GM23338 (cell line): ENCODE data around the gene OR52I1. TPM values are rescaled to one million over a fixed set of nuclear protein-coding genes. Genes with fewer than 3 reads are reported as not detected.

Experiments used
- ATAC-seq: fragments of 200-7000 bp; cut with Tn5 transposase; 3 replicates; pipeline ENCODE4 v1.9.1; 2020
- DNase-seq: peaks from one replicate; pipeline ENCODE4 v3.0.0-alpha.2; 2015; ENCODE audit warnings: low spot score
- H2AFZ ChIP-seq: fragments of 200-600 bp; sonication (generic); 2 replicates; pipeline ENCODE4 v1.8.0; 2016; ENCODE audit warnings: antibody characterized with exemption, mild to moderate bottlenecking, moderate library complexity
- H3F3A ChIP-seq: fragments of 200-600 bp; sonication (generic); replicated peaks from 2 replicates; pipeline ENCODE4 v1.8.0; 2017; ENCODE audit warnings: antibody characterized with exemption, mixed run types, low read depth
- H3K27ac ChIP-seq: fragments of 200-600 bp; sonication (generic); 2 replicates; pipeline ENCODE4 v1.6.1; 2016; ENCODE audit warnings: low read depth
- H3K27me3 ChIP-seq: fragments of 200-600 bp; sonication (generic); 2 replicates; pipeline ENCODE4 v1.8.0; 2016; ENCODE audit warnings: mild to moderate bottlenecking, mixed run types, moderate library complexity; ENCODE audit not compliant: insufficient read depth
- H3K36me3 ChIP-seq: fragments of 200-600 bp; sonication (generic); 2 replicates; pipeline ENCODE4 v1.8.0; 2016; ENCODE audit warnings: mild to moderate bottlenecking; ENCODE audit not compliant: insufficient read depth
- H3K4me1 ChIP-seq: fragments of 200-600 bp; sonication (generic); 2 replicates; pipeline ENCODE4 v1.8.0; 2016; ENCODE audit warnings: mild to moderate bottlenecking, moderate library complexity; ENCODE audit not compliant: insufficient read depth
- H3K4me2 ChIP-seq: fragments of 200-600 bp; sonication (generic); 2 replicates; pipeline ENCODE4 v1.7.1; 2017; ENCODE audit warnings: mixed run types
- H3K4me3 ChIP-seq: fragments of 200-600 bp; sonication (generic); 2 replicates; pipeline ENCODE4 v1.6.1; 2016; ENCODE audit warnings: mixed run types
- H3K79me2 ChIP-seq: fragments of 200-600 bp; sonication (generic); replicated peaks from 2 replicates; pipeline ENCODE4 v1.8.0; 2017; ENCODE audit warnings: mild to moderate bottlenecking; ENCODE audit not compliant: insufficient read depth
- H3K9me2 ChIP-seq: fragments of 200-600 bp; sonication (generic); 2 replicates; pipeline ENCODE4 v1.8.0; 2017; ENCODE audit not compliant: insufficient read depth
- H4K20me1 ChIP-seq: fragments of 200-600 bp; sonication (generic); replicated peaks from 2 replicates; pipeline ENCODE4 v1.8.0; 2017; ENCODE audit warnings: mild to moderate bottlenecking; ENCODE audit not compliant: insufficient read depth
- H3K27ac Mint-ChIP-seq: 2 replicates; pipeline ENCODE4 v1.8.0; 2020; ENCODE audit warnings: inconsistent platforms, mild to moderate bottlenecking, moderate library complexity, mixed read lengths
- H3K27me3 Mint-ChIP-seq: 3 replicates; pipeline ENCODE4 v1.8.0; 2022; ENCODE audit warnings: low read depth, mild to moderate bottlenecking, moderate library complexity, mixed read lengths, inconsistent platforms; ENCODE audit not compliant: insufficient read depth, poor library complexity
- H3K36me3 Mint-ChIP-seq: 3 replicates; pipeline ENCODE4 v1.8.0; 2021; ENCODE audit warnings: low read depth, mild to moderate bottlenecking, inconsistent platforms, moderate library complexity, mixed read lengths
- H3K4me1 Mint-ChIP-seq: 3 replicates; pipeline ENCODE4 v1.8.0; 2020; ENCODE audit warnings: mild to moderate bottlenecking, inconsistent platforms, mixed read lengths
- H3K4me3 Mint-ChIP-seq: 3 replicates; pipeline ENCODE4 v1.8.0; 2021; ENCODE audit warnings: moderate library complexity, mild to moderate bottlenecking, inconsistent platforms, mixed read lengths
- H3K9me3 Mint-ChIP-seq: 3 replicates; pipeline ENCODE4 v1.8.0; 2020; ENCODE audit warnings: moderate library complexity, mild to moderate bottlenecking, inconsistent platforms, mixed read lengths
- CREB1 ChIP-seq: fragments of 250-450 bp; sonication (Bioruptor Pico); IDR thresholded peaks from 2 replicates; pipeline ENCODE4 v1.5.0; 2020; ENCODE audit warnings: low read depth, mild to moderate bottlenecking, moderate library complexity
- CTCF ChIP-seq, 2 experiments: fragments of 200-600 bp in 1 of 2; sonication (generic) in 1 of 2; conservative IDR thresholded peaks; 2 replicates each; pipeline versions ENCODE4 v1.5.1 to v1.6.1; 2016 to 2017; ENCODE audit warnings: antibody characterized with exemption in 2 of 2, low read depth in 2 of 2, mild to moderate bottlenecking in 2 of 2, moderate library complexity in 1 of 2
- ETS1 ChIP-seq: IDR thresholded peaks from 2 replicates; pipeline ENCODE4 v1.6.1; 2016; ENCODE audit warnings: antibody characterized with exemption
- EZH2 ChIP-seq: fragments of 200-600 bp; sonication (generic); IDR thresholded peaks from one replicate; pipeline ENCODE4 v1.8.0; 2017; ENCODE audit warnings: antibody characterized with exemption, mild to moderate bottlenecking, low read depth; ENCODE audit not compliant: unreplicated experiment
- EZH2phosphoT487 ChIP-seq: fragments of 200-600 bp; sonication (generic); IDR thresholded peaks from one replicate; pipeline ENCODE4 v1.8.1; 2018; ENCODE audit warnings: antibody characterized with exemption; ENCODE audit not compliant: unreplicated experiment
- JUNB ChIP-seq: IDR thresholded peaks from one replicate; pipeline ENCODE4 v1.6.1; 2016; ENCODE audit warnings: antibody characterized with exemption; ENCODE audit not compliant: unreplicated experiment
- NANOG ChIP-seq: IDR thresholded peaks from 2 replicates; pipeline ENCODE4 v1.6.1; 2016; ENCODE audit warnings: antibody characterized with exemption, borderline replicate concordance
- POLR2AphosphoS5 ChIP-seq: IDR thresholded peaks from 2 replicates; pipeline ENCODE4 v1.6.1; 2016; ENCODE audit warnings: antibody characterized with exemption, low read depth
- STAT1 ChIP-seq: IDR thresholded peaks from one replicate; pipeline ENCODE4 v1.6.1; 2016; ENCODE audit warnings: antibody characterized with exemption; ENCODE audit not compliant: unreplicated experiment
- ZNF114 ChIP-seq: fragments of 250-450 bp; sonication (Bioruptor Pico); IDR thresholded peaks from 2 replicates; pipeline ENCODE4 v1.5.0; 2020; ENCODE audit warnings: mild to moderate bottlenecking, moderate library complexity
- ZNF331 ChIP-seq: fragments of 250-450 bp; sonication (Bioruptor Pico); IDR thresholded peaks from 2 replicates; pipeline ENCODE4 v1.5.0; 2020; ENCODE audit warnings: low read depth, mild to moderate bottlenecking, moderate library complexity
- polyA plus RNA-seq: library from polyadenylated mRNA; unstranded; fragments of >200 nt; fragmentation: Nextera tagmentation; extraction: Ambion mirVana; gene quantifications from 2 replicates; pipeline ENCODE4 v1.2.1, GENCODE V29; 2016
- total RNA-seq: library from RNA; depleted of rRNA; stranded (reverse); fragments of >200 nt; shearing (Covaris generic); gene quantifications from 2 replicates; pipeline ENCODE4 v1.2.3, GENCODE V29; 2014
- TF ChIP-seq, protein P1 (sequence below): IDR thresholded peaks from one replicate; pipeline ENCODE4 v1.6.1; 2018; ENCODE audit warnings: antibody characterized with exemption; ENCODE audit not compliant: unreplicated experiment

The OR52I1 gene
- total and polyA plus RNA-seq, 2 experiments from 2014 or later = not detected

DNA sequence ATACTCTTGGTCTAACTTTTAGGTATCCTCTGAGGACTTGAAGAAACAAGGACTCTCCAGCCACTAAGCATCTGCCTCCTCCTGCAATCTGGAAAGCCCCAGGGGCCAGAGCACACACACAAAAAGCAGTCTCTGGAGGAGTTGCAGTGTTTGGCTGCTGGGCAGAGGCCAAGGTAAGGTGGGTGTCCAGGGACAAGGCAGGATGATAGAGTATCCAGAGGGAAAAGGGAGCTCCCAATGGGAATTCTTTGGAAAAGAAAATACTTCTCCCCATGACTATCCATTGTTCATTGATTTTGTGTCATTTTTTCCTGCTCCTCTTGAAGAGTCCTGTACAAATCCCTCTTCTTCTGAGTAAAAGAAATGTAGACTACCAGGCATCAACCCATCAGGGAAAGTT lies 12.4 kb upstream of the OR52I1 start, which contains the start of gene OR52I2:
Gene OR52I2, plus strand, starts transcription at position 301 of the 400 bp plus-strand sequence.
- no peak within 1 kb of the TSS for H3K27ac Mint-ChIP-seq
- Histone ChIP-seq H3K4me1 (no peaks in the 10 kb centered on the region), H3K9me2 (peaks cover 8% of the 10 kb centered on the region; the same call in 1 of the 2 replicates), H2AFZ (no peak within 1 kb of the TSS), H3K79me2 (no peaks in the 10 kb centered on the region), H3K4me2 (no peak within 1 kb of the TSS), H3F3A (no peaks in the 10 kb centered on the region), H4K20me1 (no peaks in the 10 kb centered on the region), H3K4me3 (no peak within 1 kb of the TSS), H3K27me3 (no peaks in the 10 kb centered on the region), H3K36me3 (no peaks in the 10 kb centered on the region), H3K27ac (no peak within 1 kb of the TSS)
- H3K27me3 Mint-ChIP-seq = no peaks in the 10 kb centered on the region
- DNase-seq = no peak
- TF ChIP-seq CTCF (conservative IDR thresholded peaks at IDR 0.05; ENCODE audit: low read depth in 2 of 2) (no peak), NANOG (no peak), EZH2phosphoT487 (no peak), CREB1 (CRISPR knock-in tag) (no peak), ZNF114 (no peak), STAT1 (no peak), JUNB (no peak)
- no peak within 1 kb of the TSS for H3K4me3 Mint-ChIP-seq
- H3K4me1 Mint-ChIP-seq = no peaks in the 10 kb centered on the region
- ATAC-seq = no peak
- H3K9me3 Mint-ChIP-seq = no peaks in the 10 kb centered on the region; the same call in 2 of the 3 replicates
- no peaks in the 10 kb centered on the region for H3K36me3 Mint-ChIP-seq

DNA sequence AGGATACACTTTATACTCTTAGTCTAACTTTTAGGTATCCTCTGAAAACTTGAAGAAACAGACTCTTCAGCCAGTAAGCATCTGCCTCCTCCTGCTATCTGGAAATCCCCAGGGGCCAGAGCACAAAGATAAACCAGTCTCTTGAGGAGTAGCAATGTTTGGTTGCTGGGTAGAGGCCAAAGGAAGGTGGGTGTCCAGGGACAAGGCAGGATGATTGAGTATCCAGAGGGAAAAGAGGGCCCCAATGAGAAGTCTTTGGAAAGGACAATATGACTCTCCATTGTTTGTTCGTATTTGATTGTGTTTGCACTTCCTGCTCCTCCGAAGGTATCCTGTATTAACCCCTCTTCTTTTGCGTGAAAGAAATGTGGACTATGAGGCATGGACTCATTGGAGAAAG lies 4.8 kb upstream of the OR52I1 start:
- no peak for ATAC-seq
- no peak overlapping the region for H3K4me3 ChIP-seq
- no peak for DNase-seq
- no peak overlapping the region for H2AFZ ChIP-seq
- no peaks in the 10 kb centered on the region for H3K79me2 ChIP-seq
- H3F3A ChIP-seq = no peaks in the 10 kb centered on the region
- Mint-ChIP-seq H3K9me3 (no peaks in the 10 kb centered on the region), H3K36me3 (no peaks in the 10 kb centered on the region), H3K4me3 (no peak overlapping the region), H3K27me3 (peaks cover 4% of the 10 kb centered on the region), H3K4me1 (no peaks in the 10 kb centered on the region), H3K27ac (no peak overlapping the region)
- H3K4me1 ChIP-seq = no peaks in the 10 kb centered on the region
- H3K27ac ChIP-seq = no peak overlapping the region
- H4K20me1 ChIP-seq = no peaks in the 10 kb centered on the region; the same call in 1 of the 2 replicates
- no peaks in the 10 kb centered on the region for H3K36me3 ChIP-seq
- H3K27me3 ChIP-seq = no peaks in the 10 kb centered on the region
- H3K4me2 ChIP-seq = no peak overlapping the region
- peaks cover 5% of the 10 kb centered on the region; the same call in 1 of the 2 replicates for H3K9me2 ChIP-seq
- TF ChIP-seq CTCF (conservative IDR thresholded peaks at IDR 0.05; ENCODE audit: low read depth in 2 of 2) (no peak), ETS1 (no peak), EZH2phosphoT487 (no peak), CREB1 (CRISPR knock-in tag) (no peak), EZH2 (no peak), STAT1 (no peak), JUNB (no peak), POLR2AphosphoS5 (no peak), ZNF114 (no peak), ZNF331 (CRISPR knock-in tag) (no peak), NANOG (no peak)
- TF ChIP-seq, protein P1, sequence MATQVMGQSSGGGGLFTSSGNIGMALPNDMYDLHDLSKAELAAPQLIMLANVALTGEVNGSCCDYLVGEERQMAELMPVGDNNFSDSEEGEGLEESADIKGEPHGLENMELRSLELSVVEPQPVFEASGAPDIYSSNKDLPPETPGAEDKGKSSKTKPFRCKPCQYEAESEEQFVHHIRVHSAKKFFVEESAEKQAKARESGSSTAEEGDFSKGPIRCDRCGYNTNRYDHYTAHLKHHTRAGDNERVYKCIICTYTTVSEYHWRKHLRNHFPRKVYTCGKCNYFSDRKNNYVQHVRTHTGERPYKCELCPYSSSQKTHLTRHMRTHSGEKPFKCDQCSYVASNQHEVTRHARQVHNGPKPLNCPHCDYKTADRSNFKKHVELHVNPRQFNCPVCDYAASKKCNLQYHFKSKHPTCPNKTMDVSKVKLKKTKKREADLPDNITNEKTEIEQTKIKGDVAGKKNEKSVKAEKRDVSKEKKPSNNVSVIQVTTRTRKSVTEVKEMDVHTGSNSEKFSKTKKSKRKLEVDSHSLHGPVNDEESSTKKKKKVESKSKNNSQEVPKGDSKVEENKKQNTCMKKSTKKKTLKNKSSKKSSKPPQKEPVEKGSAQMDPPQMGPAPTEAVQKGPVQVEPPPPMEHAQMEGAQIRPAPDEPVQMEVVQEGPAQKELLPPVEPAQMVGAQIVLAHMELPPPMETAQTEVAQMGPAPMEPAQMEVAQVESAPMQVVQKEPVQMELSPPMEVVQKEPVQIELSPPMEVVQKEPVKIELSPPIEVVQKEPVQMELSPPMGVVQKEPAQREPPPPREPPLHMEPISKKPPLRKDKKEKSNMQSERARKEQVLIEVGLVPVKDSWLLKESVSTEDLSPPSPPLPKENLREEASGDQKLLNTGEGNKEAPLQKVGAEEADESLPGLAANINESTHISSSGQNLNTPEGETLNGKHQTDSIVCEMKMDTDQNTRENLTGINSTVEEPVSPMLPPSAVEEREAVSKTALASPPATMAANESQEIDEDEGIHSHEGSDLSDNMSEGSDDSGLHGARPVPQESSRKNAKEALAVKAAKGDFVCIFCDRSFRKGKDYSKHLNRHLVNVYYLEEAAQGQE = no peak
